GM12801 (cell line): ENCODE results near the gene IRX5.

Experiments used
- TF ChIP-seq, protein P1 (sequence below): IDR thresholded peaks from one replicate; pipeline ENCODE4 v1.5.1; 2011; ENCODE audit warnings: control low read depth; ENCODE audit not compliant: insufficient read length; ENCODE audit errors: extremely low read depth

The IRX5 gene

DNA sequence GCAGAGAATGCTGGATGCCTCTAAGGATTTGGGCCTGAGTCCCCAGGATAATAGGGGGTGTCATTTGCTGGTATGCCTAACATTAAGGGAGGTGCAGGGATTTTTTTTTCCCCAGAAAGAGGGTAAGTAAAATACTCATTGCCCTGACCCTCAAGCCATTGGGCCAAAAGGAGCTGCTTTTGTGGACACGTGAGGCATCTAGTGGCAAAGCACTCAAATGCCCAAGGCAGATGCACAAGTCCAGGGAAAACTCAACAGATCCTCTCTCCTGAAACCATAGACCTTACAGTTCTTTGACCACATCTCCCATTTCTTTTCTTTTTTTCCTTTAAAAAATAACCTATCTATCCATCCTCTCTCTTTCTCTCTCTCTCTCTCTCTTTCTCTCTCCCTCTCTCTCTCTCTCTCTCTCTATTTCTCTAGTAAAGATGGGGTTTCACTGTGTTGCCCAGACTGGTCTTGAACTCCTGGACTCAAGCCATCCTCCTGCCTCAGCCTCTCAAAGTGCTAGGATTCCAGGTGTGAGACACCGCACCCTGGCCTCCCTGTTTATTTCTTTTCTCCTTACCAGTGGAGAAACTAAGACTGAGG lies 11.8 kb downstream of the IRX5 start:
- TF ChIP-seq, protein P1, sequence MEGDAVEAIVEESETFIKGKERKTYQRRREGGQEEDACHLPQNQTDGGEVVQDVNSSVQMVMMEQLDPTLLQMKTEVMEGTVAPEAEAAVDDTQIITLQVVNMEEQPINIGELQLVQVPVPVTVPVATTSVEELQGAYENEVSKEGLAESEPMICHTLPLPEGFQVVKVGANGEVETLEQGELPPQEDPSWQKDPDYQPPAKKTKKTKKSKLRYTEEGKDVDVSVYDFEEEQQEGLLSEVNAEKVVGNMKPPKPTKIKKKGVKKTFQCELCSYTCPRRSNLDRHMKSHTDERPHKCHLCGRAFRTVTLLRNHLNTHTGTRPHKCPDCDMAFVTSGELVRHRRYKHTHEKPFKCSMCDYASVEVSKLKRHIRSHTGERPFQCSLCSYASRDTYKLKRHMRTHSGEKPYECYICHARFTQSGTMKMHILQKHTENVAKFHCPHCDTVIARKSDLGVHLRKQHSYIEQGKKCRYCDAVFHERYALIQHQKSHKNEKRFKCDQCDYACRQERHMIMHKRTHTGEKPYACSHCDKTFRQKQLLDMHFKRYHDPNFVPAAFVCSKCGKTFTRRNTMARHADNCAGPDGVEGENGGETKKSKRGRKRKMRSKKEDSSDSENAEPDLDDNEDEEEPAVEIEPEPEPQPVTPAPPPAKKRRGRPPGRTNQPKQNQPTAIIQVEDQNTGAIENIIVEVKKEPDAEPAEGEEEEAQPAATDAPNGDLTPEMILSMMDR, result no peak

DNA sequence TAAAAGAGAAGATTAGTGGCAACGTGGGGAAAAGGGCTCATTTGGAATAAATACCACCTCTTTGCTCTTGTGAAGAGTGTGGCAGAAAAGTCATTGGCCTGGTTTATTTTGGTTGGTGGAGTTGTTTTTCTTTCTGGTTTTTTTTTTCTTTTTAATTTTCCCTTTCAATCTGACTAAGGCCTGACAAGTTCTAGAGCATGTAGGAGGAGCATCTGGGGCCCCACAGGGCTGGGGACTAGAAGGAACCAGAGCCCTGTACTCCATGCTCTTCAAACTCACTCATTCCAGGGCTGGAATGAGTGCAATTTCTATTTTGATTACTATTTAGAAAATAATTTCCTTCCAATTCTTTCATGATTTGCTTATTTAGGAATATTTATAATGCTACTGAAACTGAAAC lies 13.3 kb downstream of the IRX5 start:
- TF ChIP-seq, protein P1, result no peak

DNA sequence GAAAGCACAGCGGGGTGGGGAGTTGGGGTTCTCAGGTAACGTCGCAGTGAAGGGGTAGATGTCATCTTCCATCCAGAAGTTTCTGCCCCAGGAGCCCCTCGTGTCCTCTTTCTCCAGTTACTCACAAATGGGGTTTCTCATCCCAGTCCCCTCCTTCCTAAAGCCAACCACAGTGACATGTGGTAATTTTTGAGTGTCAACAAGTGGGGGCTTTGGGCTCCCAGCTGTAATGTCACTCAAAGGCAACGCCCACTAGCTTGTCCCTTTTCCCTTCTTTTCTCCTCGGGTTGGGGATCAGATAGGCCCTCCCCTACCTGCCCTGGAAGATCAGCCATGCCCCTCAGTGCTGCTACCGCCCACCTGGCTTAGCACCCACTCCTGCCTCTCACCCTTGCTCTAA lies 14.4 kb downstream of the IRX5 start:
- TF ChIP-seq, protein P1, result no peak

DNA sequence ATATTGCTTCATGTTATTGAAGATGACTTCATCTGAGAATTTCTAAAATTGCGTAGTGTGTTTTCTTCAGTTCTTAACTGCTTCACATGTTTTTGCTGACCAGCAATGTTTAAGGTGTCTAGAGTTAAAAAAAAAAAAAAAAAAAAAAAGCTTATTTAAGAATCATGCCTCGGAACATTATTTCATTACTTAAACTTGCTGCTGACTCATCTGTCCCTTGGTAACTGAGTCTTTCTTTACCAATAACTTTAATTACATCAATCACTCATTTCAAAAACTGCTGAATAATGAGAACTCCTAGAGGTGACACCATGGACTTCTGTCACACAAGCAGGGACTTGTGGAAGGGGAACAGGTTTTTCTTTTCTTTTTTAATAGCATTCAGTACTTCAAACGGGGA lies 16.2 kb downstream of the IRX5 start:
- TF ChIP-seq, protein P1, result no peak

DNA sequence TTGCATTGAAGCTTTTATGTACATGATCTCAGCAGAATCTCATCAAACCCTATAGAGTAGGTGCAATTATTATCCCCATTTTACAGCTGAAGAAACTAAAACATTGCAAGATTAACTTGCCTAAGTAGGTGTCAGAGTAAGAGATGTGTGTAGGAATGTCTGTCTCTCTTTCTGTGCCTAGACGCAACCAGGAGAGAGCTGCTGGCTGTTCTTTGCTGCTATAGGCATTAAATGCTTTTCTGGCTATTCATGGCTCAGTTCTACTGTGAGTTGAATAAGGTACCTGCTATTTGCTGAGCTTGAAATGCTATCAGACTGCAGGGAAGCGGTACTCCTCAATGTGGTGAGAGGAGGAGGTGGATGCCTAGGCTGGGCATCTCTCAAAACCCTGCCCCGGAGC lies 17.0 kb downstream of the IRX5 start:
- TF ChIP-seq, protein P1, result no peak

DNA sequence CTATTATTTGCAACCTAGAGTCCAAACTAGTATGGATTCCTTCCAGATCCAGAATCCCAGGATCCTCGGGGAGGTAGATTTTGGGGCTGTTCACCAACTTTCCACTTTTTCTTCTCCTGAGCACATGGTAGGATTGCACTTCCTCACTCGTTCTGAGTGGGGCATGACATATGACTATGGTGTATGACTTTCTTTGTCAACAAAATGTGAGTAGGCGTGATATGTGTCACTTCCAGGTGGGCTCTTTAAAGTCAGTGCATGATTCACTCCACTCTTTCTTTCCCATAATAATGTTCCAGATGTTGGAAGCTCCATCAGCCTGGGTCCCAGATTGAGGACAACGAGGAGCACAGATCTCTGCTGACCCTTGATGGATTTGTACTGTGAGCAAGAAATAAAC lies 21.5 kb downstream of the IRX5 start:
- TF ChIP-seq, protein P1, result no peak

DNA sequence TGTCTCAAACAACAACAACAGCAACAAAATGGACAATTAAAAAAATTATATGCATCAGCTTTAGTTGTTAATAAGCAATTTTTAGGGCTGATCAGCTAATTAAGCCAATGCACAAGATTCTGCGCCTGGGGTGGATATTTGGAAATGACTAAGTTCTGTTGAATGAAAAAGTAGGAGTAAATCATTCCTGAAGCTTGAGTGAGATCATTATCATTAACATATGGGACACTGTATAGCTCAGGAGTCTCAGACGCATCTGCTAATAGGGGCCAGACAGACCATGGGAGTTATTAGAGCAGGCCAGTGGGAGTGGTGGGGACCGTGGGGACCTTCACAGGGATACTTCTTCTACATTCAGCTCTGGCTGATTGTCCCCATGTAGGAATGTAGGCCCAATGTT lies 22.8 kb downstream of the IRX5 start:
- TF ChIP-seq, protein P1, result no peak

DNA sequence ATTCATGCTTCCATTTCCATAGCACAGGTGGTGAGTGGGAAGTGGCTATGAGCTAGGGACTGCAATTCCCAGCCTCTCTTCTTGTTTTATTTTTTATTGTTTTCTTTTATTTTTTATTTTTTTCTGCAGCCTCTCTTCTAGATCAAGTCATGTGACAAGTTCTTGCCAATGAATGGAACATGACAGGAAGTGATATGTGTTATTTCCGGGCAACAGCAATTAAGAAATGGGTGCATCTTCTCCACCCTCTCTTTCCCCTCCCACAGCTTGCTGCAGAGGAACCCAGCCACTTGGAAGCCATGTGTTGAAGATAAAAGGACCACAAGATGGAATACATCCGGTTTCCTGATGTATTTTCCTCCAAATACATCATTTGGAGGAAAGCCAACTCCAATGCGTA lies 23.6 kb downstream of the IRX5 start:
- TF ChIP-seq, protein P1, result no peak
